Measurements from ENCODE around the gene CGN. TPM values are rescaled to one million over a fixed set of nuclear protein-coding genes. Genes with fewer than 3 reads are reported as not detected.

Gene CGN
- total and polyA plus RNA-seq, 2 of the 13 experiments (the other 11 are each of a cell fraction or from before 2014, with no cell fraction given) = 0.75 to 0.81 TPM

DNA sequence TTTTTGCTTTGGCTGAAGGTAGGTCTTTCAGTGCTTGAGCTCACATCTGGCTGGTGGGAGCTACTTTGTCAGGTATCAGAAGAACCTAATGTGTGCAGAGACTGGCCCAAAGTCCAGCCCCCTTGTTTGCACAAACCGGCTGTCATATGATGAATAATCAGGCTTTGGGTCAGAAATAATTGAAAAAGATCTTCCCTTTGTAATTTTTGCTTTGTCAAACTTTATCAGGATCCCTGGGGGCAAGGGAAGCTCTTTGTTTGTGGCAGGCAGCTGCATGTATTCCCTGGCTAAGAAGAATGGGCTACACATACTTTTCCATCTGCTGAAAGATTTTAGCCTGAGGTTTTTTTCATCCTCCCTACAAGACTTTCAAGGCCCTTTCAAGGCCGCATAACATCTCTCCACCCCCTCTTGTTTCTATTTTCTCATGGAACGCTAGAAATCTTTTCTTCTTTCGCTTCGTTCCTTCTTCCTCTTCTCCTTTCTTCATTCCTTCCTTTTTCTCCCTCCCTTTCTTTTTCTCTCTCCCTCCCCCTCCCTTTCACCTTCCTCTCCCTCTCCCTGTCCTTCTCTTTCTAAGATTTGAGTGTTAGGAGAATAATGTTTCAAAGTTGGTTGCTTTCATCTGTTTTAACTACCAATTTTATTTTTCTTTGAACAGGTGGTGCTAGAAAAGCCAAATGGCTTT lies 54.5 kb downstream of the CGN start:
- ATAC-seq (peak; percentile 65), FAIRE-seq (no peak), DNase-seq (ENCODE audit: low spot score) (peak; percentile 64)
- H2AFZ ChIP-seq (ENCODE audit: low read length) = no peak overlapping the region
- no peaks in the 10 kb centered on the region for H4K20me1 ChIP-seq (ENCODE audit: insufficient read depth, low read length)
- H3K4me1 ChIP-seq (ENCODE audit: insufficient read depth, low read length) = peaks cover 39% of the 10 kb centered on the region
- BruUV-seq (replicated peaks) = no TSS peak
- intact Hi-C loops (cut with micrococcal nuclease; ENCODE audit: unreplicated experiment) = loop anchor here (2.0 kb wide), 1 partner anchor 19 kb away; no protein-coding TSS in a partner anchor
- H3K79me2 ChIP-seq (ENCODE audit: insufficient read depth, low read length) = no peaks in the 10 kb centered on the region
- in situ Hi-C loops (cut with HindIII; ENCODE audit: extremely low pct_ligation_motif_present, low pct_unique_long_range_greater_than_20kb) = no loop called here
- H3K4me3 ChIP-seq (replicated peaks in 1 of 3; ENCODE audit: insufficient read depth in 1 of 3, low read depth in 2 of 3, low read length in 3 of 3) = no peak overlapping the region
- WGBS (ENCODE audit: low lambda C conversion rate) = 42% methylated on average over 5 of the region's 5 CpGs
- no peaks in the 10 kb centered on the region for H3K9me3 ChIP-seq (ENCODE audit: low read length)
- H3K36me3 ChIP-seq (replicated peaks in 1 of 2; ENCODE audit: control insufficient read depth in 1 of 2, insufficient read depth in 2 of 2, low read length in 2 of 2) = peaks cover 5 to 7% of the 10 kb centered on the region in 2 experiments; a peak in 3 of 5 replicates
- H3K27ac ChIP-seq (ENCODE audit: extremely low read length, insufficient read depth, low read length) = peak overlapping the region; percentile 60
- peak overlapping the region; percentile 42 for H3K4me2 ChIP-seq (ENCODE audit: low read depth, low read length)
- no peaks in the 10 kb centered on the region for H3K27me3 ChIP-seq (ENCODE audit: control insufficient read depth in 1 of 2, insufficient read depth in 2 of 2, low read length in 2 of 2)
- ChIA-PET POLR2A (interaction anchor here (1.3 to 3.4 kb wide), 3 partner anchors 17 to 25 kb away, joined by 6 to 22 read pairs (median 8); partner anchors contain the start of gene TUFT1), CTCF (ENCODE audit: low intra/inter-chr PET ratio, low total read pairs) (no interaction called here)
- 0 out of 2 replicates have a peak overlapping the region, but pooled peaks have one; percentile 3 for H3K9ac ChIP-seq (ENCODE audit: insufficient read depth, low read depth, low read length)
- 0 out of 2 replicates have a peak, but pooled peaks have one; percentile 27 for TF ChIP-seq GATAD2A (CRISPR knock-in tag; IDR thresholded peaks at IDR 0.05)
- TF ChIP-seq, protein P1, sequence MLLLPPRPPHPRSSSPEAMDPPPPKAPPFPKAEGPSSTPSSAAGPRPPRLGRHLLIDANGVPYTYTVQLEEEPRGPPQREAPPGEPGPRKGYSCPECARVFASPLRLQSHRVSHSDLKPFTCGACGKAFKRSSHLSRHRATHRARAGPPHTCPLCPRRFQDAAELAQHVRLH (CRISPR knock-in tag; IDR thresholded peaks at IDR 0.05; ENCODE audit: borderline replicate concordance, low read depth) = no peak
- TF ChIP-seq, protein P2, sequence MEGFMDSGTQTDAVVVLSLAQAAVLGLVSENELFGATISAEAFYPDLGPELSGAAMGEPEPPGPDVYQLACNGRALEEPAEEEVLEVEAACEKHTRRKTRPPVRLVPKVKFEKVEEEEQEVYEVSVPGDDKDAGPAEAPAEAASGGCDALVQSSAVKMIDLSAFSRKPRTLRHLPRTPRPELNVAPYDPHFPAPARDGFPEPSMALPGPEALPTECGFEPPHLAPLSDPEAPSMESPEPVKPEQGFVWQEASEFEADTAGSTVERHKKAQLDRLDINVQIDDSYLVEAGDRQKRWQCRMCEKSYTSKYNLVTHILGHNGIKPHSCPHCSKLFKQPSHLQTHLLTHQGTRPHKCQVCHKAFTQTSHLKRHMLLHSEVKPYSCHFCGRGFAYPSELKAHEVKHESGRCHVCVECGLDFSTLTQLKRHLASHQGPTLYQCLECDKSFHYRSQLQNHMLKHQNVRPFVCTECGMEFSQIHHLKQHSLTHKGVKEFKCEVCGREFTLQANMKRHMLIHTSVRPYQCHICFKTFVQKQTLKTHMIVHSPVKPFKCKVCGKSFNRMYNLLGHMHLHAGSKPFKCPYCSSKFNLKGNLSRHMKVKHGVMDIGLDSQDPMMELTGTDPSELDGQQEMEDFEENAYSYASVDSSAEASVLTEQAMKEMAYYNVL (CRISPR knock-in tag; IDR thresholded peaks at IDR 0.05; ENCODE audit: borderline replicate concordance) = 0 out of 2 replicates have a peak, but pooled peaks have one; percentile 56
- TF ChIP-seq, protein P3, sequence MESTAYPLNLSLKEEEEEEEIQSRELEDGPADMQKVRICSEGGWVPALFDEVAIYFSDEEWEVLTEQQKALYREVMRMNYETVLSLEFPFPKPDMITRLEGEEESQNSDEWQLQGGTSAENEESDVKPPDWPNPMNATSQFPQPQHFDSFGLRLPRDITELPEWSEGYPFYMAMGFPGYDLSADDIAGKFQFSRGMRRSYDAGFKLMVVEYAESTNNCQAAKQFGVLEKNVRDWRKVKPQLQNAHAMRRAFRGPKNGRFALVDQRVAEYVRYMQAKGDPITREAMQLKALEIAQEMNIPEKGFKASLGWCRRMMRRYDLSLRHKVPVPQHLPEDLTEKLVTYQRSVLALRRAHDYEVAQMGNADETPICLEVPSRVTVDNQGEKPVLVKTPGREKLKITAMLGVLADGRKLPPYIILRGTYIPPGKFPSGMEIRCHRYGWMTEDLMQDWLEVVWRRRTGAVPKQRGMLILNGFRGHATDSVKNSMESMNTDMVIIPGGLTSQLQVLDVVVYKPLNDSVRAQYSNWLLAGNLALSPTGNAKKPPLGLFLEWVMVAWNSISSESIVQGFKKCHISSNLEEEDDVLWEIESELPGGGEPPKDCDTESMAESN (CRISPR knock-in tag; conservative IDR thresholded peaks at IDR 0.05) = no peak
- TF ChIP-seq, protein P4, sequence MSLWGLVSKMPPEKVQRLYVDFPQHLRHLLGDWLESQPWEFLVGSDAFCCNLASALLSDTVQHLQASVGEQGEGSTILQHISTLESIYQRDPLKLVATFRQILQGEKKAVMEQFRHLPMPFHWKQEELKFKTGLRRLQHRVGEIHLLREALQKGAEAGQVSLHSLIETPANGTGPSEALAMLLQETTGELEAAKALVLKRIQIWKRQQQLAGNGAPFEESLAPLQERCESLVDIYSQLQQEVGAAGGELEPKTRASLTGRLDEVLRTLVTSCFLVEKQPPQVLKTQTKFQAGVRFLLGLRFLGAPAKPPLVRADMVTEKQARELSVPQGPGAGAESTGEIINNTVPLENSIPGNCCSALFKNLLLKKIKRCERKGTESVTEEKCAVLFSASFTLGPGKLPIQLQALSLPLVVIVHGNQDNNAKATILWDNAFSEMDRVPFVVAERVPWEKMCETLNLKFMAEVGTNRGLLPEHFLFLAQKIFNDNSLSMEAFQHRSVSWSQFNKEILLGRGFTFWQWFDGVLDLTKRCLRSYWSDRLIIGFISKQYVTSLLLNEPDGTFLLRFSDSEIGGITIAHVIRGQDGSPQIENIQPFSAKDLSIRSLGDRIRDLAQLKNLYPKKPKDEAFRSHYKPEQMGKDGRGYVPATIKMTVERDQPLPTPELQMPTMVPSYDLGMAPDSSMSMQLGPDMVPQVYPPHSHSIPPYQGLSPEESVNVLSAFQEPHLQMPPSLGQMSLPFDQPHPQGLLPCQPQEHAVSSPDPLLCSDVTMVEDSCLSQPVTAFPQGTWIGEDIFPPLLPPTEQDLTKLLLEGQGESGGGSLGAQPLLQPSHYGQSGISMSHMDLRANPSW (CRISPR knock-in tag; IDR thresholded peaks at IDR 0.05; ENCODE audit: borderline replicate concordance) = no peak
- TF ChIP-seq ZNF331 (CRISPR knock-in tag; IDR thresholded peaks at IDR 0.05) = 0 out of 2 replicates have a peak, but pooled peaks have one; percentile 11
- no peak for TF ChIP-seq KMT2B (CRISPR knock-in tag; IDR thresholded peaks at IDR 0.05)
- TF ChIP-seq, protein P5, sequence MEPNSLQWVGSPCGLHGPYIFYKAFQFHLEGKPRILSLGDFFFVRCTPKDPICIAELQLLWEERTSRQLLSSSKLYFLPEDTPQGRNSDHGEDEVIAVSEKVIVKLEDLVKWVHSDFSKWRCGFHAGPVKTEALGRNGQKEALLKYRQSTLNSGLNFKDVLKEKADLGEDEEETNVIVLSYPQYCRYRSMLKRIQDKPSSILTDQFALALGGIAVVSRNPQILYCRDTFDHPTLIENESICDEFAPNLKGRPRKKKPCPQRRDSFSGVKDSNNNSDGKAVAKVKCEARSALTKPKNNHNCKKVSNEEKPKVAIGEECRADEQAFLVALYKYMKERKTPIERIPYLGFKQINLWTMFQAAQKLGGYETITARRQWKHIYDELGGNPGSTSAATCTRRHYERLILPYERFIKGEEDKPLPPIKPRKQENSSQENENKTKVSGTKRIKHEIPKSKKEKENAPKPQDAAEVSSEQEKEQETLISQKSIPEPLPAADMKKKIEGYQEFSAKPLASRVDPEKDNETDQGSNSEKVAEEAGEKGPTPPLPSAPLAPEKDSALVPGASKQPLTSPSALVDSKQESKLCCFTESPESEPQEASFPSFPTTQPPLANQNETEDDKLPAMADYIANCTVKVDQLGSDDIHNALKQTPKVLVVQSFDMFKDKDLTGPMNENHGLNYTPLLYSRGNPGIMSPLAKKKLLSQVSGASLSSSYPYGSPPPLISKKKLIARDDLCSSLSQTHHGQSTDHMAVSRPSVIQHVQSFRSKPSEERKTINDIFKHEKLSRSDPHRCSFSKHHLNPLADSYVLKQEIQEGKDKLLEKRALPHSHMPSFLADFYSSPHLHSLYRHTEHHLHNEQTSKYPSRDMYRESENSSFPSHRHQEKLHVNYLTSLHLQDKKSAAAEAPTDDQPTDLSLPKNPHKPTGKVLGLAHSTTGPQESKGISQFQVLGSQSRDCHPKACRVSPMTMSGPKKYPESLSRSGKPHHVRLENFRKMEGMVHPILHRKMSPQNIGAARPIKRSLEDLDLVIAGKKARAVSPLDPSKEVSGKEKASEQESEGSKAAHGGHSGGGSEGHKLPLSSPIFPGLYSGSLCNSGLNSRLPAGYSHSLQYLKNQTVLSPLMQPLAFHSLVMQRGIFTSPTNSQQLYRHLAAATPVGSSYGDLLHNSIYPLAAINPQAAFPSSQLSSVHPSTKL (CRISPR knock-in tag; IDR thresholded peaks at IDR 0.05) = peak; percentile 53
- TF ChIP-seq, protein P6, sequence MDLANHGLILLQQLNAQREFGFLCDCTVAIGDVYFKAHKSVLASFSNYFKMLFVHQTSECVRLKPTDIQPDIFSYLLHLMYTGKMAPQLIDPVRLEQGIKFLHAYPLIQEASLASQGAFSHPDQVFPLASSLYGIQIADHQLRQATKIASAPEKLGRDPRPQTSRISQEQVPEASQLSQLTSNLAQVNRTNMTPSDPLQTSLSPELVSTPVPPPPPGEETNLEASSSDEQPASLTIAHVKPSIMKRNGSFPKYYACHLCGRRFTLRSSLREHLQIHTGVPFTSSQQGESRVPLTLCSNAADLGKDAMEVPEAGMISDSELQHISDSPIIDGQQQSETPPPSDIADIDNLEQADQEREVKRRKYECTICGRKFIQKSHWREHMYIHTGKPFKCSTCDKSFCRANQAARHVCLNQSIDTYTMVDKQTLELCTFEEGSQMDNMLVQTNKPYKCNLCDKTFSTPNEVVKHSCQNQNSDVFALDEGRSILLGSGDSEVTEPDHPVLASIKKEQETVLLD (CRISPR knock-in tag; IDR thresholded peaks at IDR 0.05; ENCODE audit: low read depth) = no peak
